ENCODE data around the gene CFAP20.

Gene CFAP20

DNA sequence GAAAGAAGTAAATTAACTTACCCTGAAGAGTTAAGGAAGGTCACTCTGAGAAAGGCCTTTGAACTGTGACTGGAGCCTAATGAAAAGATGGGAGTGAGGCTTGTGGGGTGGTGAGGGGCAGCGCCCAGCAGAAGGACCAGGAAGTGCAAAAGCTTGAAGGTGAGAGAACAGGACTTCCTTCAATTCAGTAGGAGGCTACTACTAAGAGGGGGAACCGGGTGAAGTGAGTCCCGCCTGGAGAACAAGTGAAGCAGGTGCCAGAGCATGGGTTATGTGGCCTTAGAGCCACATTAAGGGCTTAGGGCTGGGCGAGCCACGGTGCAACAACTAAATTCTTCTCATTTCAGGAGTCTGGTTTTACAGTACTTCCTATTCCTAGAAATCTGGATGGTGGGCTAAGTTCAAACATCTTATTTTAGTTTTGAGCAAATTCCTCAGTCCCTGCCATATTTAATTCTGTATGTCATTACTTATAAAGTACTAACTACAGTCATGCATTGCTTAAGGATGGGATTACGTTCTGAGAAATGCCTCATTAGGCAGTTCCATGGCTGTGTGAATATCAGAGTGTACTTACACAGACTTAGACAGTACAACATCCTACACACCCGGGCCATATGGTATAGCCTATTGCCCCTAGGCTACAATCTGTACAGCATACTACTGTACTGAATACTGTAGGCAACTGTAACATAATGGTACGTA is 5.1 kb downstream of the CFAP20 start:
- DNase-seq = peak; percentile 79

DNA sequence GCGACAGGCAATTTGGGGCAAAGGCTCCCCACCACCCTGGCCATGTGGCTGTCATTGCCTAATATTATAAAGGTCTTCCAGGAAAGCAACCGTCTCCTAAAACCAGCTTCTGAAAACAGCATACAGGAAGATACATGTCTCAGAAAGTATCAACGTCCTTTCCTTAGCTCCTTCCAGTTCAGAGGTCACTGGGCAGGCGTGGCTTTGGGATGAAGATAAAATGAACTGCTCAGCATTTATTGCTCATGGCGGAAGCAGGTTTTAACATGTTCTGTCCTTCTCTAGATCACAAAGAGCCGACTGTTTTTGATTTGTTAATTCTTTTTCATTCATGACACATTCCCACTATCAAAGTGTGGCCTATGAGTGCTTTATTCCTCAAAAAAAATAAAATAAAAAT is 8.0 kb downstream of the CFAP20 start:
- DNase-seq = peak; percentile 7

- DNase-seq = no peak
Measured at GRCh38 chr16:58120234-58120633, 8.9 kb downstream of the CFAP20 start.

GRCh38 chr16:58119509-58119845 is 9.7 kb downstream of the CFAP20 start:
- no peak for DNase-seq

- no peak for DNase-seq
Measured at GRCh38 chr16:58118801-58119508, 10.2 kb downstream of the CFAP20 start.

DNA sequence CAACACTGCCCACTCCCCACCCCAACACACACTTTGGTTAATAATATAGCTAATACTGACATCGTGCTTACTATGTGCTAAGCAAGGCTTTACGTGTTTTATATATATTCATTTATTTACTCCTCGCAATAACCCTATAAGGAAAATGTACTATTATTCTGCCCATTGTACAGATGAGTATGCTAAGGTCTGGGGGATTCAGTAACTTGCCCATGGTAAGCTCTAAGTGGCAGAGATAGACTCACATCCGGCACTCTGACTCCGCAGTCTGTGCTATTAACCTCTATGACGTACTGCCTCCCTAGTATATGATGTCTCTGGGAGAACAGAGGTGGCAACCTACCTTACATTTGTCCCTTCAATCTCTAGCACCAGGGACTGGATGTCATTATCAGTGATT is 12.7 kb downstream of the CFAP20 start:
- DNase-seq = no peak

DNA sequence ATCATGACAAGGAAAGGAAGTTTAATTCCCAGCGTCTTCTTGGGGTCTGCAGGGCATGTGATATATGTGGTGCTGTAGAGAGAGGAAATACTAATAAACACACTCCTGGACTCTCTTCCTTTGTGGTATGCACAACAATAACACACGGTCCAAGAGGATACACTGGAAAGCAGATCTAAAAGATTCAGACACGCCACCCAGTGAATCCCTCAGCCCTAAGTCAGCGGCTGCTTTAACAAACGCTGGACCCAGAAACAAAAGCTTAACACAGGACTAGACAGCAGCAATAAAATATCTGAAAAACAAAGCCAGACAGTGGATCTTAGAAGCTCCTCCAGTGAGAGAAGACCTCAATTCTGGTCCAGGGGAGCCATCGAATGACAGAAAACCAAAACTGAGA is 13.1 kb downstream of the CFAP20 start:
- no peak for DNase-seq

DNA sequence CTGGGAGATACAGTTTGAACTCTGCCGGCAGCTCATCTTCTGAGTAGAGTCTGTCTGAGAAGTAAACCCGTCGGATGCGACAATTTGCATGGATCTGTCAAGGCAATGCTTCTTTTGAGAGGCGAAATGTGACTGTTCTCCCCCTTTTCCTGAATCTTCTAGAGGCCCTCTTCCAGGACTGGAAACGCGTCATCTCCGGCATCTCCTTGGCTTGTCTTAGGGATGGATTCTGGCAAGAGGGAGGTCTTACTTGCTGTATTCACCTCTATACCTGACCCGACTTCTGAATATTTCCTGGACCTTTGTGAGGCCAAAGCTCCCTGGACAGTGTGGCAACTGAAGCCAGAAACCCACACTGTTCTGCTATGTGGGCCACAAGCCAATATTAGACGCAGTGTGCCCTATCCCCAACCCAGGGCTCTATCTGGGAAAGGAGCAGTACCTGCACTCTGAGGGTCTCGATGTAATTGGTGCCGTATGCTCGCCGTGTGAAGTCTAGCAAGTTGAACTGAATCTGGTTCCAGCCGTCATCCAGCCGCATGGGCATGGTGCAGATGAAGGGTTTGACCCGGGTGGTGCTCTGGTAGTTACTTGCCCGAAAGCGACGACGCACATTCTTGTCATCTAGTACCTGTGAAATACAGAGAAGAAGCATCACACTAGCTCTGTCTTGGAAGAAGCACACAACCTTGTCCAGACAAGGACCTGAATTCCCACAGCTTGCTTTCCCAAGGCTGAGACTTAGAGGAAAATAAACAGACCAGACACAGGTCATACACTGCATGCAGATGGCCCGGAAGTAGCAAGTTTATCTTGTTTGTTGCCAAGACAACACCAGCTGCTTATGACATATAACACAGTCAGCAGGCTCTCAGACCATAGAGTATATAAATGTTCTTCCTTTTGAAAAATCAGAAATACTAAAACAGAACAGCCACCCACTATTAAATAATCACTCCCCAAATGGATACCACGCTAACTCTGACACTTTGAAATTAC is 14.1 kb downstream of the CFAP20 start:
- DNase-seq = peak; percentile 17

DNA sequence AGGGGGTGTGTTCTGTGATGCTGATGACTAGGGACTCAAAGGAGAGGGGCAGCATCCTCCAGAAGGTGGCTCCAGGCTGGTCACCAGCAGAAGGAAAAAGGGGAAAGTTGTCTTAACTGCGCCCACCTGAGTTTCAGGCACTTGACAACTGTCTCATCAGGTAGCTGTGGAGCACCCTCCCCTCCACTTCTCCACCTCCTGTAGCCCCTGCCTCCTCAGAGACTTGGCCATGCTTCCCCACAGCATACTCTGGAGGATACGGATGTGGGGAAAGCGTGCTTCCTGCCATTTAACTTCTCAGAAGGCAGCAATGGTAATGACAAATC is 17.9 kb downstream of the CFAP20 start:
- DNase-seq = no peak

DNA sequence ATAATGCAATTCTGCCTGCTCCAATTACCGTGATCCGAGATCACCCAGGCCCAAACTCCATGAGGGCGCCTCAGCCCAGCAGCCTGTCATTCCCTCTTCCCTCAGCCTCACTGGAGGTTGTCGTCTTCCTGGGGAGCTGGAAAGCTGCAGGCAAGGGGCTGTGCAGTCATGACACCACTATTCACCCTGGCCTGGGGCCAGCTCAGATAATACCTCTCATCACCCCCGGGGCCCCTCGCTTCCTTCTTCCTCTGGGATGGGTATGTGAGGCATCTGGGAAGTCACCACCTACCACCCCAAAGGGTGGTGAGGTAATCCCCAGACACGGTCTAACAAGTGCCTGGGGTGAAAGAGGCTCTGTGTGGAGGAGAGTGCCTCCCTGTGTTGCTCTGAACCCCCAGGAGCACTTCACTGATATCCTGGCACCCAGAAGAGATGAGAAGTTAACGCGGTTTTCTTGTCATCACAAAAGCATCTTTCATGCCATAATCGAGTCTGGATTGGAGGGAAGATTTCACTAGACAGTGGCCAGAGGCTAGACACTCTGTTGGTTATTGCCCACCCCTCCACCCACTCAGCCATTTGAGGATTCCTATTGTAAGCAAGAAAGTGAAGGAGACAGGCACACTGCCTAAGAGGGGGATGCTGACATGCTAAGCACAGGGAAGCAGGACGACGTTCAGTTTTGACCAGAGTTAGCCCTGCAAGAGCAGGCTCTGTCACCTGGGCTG is 18.4 kb downstream of the CFAP20 start:
- peak; percentile 13 for DNase-seq

- no peak for DNase-seq
Measured at GRCh38 chr16:58109881-58110280, 19.3 kb downstream of the CFAP20 start.

DNA sequence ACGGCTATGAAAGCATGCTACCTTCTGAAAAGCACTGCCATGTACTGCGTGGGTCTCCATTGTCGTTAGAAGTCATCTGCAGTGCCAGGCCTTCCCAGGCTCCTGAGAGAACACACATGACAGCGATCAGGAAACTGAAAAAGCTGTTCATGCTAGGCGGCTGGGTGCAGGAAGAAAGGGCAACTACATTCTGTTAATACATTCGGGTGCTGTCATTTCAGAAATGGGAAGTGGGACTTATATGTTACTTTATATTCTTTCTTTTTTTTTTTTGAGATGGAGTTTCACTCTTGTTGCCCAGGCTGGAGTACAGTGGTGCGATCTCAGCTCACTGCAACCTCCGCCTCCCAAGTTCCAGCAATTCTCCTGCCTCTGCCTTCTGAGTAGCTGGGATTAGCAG is 19.9 kb downstream of the CFAP20 start:
- DNase-seq = no peak

GRCh38 chr16:58107709-58108108 is 21.5 kb downstream of the CFAP20 start:
- no peak for DNase-seq

DNA sequence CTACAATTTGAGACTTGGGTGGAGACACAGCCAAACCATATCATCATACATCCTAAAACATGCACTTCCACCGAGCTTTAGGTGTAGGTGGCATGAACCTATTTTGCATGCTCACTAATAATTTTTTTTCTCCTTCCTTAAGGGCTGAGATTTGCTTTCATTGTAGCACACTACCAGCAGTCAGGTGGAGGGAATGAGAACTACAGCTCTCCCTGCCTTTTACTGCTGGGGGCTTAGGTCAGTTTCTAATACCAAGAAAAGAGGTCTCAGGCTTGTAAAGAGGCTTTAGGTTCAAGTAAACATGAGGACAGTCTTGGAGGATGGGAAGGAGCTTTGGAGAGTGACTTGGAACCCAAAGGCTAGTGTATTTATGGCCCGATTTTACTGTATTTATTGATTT is 22.0 kb downstream of the CFAP20 start:
- peak; percentile 10 for DNase-seq

DNA sequence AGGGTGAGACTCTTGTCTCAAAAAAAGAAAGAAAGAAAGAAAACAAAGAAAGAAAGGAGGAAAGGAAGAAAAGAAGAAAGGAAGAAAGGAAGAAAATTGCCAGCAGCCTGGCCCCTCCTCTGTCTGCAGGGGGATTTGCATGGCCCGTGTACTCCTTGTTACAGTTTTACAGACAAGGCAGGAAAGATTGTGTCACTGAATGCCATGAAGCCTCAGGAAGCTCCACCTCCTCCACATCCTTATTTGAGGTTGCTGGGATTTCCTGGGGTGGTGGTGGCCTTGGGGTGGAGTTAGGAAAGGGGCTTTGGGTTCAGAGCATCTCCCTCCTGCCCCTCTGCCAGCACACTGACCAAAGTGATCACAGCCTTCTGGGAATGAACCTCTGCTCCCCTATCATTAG is 23.6 kb downstream of the CFAP20 start:
- no peak for DNase-seq

- peak; percentile 54 for DNase-seq
Measured at GRCh38 chr16:58102665-58103392, 26.4 kb downstream of the CFAP20 start.

- no peak for DNase-seq
Measured at GRCh38 chr16:58099956-58100300, 29.3 kb downstream of the CFAP20 start.

- peak; percentile 70 for DNase-seq
Measured at GRCh38 chr16:58099097-58099955, 29.9 kb downstream of the CFAP20 start.

DNA sequence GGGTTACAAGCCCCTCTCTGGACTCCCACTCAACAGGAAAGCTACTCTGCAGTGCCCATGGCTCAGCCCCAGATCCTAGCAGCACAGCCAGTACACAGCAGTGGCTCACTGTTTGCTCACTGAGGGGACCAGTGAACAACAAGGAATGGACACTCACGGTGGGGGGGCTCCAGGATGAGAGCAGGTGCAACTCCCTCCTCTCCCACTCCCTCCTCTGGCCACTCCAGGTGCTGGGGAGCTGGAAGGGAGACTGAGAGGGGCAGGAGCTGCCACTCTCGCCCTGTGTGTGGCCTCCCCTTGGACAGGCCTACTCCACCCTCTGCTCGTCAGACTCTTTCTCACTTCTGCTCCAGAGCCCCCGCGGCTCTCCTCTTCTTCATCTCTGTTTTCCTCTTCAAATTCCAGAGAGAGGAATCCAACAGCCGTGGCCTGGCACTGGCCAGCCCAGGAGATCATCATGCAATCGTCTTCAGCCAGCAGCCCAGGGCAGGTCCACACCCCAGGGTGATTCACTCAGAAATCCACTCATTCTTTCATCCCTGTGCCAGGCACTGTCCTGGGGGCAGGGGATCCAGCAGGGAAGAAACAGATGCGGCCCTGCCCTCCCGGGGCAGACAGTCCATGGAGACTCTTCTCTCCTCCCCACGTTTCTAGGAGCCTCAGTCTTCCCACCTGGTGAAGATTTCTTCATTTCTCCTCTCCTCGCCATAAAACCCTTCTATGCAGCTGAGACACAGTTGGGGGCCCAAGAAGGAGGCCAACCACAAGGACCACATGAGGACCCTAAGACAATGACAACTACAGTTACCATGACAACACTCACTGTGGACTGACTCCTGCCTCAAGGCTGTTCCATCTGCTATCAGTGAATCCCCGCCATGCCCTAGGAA is 30.7 kb downstream of the CFAP20 start:
- no peak for DNase-seq

DNA sequence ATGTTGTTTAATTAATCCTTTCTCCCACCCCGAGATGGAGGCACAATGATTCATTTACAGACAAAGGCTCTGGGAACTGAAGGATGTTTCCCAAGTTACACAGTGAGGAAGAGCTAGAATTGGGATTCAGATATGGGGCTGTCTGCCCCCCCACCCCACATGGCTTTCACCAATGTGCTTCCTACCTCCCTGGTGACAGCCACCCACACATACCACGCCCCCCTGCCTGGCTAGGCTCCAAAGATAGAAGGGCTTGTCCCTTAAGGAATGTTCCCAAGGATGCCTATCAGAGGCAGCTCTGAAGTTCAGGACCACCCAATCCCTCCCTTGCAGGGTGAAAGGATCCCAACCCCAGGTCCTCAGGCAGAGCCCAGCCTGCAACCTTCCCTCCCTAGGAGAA is 32.9 kb downstream of the CFAP20 start:
- no peak for DNase-seq

Data from NCI-H82 (cell line).